Stimulated activated CD4-positive, alpha-beta T cell treated with anti-CD3 and anti-CD28 coated beads, Interleukin-4, amount 100 ng/mL, for 48 hours (primary cell): ENCODE measurements around the gene MEOX2.

Source experiments
- DNase-seq, 2 donors: peaks; one replicate each; pipeline ENCODE4 v3.0.0-alpha.2; 2020; ENCODE audit warnings: low read depth in 2 of 2

MEOX2 gene

GRCh38 chr7:15610503-15610902 lies 76.0 kb downstream of the MEOX2 start:
- DNase-seq, result no peak

- no peak for DNase-seq
Measured at GRCh38 chr7:15609287-15609686, 77.2 kb downstream of the MEOX2 start.

DNA sequence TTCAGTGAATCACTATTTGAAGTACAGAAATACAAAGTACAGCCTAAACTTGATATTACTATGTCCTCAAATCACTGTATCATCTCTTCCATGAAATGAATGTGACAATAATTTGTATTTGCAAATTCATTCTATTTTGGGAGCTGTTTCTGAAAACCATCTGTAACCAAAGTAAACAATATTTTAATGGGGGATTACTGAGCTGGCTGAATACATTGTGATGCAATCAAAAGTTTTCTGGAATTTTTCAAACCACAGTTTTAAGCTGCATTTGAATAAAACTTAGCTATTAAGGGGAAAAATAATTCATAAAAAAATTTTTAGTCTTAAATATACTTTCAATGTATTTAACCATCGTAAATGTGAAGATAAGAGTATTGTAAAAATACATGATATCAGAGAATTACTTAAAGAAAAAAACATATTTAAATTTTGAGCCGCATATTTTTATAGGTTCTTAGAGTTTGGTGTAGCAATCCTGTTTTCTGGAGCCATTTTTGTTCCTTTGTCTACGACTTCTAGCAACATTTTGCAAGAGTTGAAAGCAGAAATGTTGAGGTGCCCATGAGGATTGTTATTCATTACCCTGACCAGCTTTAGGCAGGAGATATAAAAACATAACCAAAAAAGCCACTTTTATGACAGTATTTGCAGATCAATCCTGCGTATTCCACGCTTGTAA lies 78.8 kb downstream of the MEOX2 start:
- DNase-seq, result no peak

GRCh38 chr7:15606561-15606960 lies 79.9 kb downstream of the MEOX2 start:
- DNase-seq, result no peak

DNA sequence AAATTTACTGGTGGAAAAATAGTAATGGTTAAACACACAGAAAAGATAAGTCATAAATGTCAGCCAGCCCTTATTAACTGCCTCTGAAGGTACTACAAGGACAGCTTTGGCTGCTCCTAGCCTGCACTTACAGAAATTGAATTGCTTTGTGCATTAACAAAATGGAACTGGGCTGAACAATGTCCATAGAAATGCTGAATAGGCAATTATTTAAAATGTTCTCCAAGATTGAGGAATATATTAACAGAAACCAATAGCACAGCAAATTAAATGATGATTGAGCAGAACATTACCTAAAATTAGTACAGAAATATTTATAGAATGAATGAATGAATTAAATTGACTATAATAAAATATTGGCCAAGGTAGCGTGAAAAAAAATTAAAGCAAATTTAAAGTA lies 82.3 kb downstream of the MEOX2 start:
- no peak for DNase-seq

GRCh38 chr7:15603124-15603523 lies 83.4 kb downstream of the MEOX2 start:
- no peak for DNase-seq

GRCh38 chr7:15602236-15602635 lies 84.2 kb downstream of the MEOX2 start:
- no peak for DNase-seq

DNA sequence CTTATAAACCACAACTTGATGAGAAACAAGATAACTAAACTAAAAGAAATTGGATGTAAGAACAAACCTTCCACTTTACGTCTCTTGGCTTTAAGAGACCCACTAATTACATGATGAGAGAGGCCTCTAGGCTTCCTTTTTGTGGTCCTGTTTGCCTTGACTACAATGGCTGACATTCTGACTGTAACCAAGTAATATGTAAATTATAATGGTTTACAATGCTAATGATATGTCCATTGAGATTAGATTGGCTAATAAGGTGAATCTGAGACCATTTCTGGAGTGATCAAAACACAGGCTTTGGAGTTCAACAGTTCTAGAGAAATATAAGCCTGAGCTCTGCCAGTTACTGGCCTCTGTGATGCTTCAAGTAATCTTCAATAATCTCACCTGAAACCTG lies 85.3 kb downstream of the MEOX2 start:
- DNase-seq, result no peak

- DNase-seq, result no peak
Measured at GRCh38 chr7:15600298-15600697, 86.2 kb downstream of the MEOX2 start.

DNA sequence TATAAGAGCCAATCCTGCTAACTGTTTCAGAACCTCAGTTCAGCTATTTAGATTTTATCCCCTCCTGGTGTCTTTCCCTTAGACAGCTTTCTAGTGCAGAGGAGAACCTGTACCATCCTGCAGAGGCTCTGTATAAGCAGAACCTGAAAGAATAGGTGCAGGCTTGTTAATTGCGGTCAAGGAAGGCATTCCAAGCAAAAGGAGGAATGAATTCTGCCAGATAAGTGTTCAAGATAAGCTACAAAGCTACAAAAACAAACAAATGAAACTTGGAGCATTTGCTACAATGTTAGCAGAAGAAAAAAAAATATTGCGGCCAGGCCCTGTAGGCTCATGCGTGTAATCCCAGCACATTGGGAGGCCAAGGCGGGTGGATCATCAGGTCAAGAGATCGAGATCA lies 92.0 kb downstream of the MEOX2 start:
- no peak for DNase-seq

DNA sequence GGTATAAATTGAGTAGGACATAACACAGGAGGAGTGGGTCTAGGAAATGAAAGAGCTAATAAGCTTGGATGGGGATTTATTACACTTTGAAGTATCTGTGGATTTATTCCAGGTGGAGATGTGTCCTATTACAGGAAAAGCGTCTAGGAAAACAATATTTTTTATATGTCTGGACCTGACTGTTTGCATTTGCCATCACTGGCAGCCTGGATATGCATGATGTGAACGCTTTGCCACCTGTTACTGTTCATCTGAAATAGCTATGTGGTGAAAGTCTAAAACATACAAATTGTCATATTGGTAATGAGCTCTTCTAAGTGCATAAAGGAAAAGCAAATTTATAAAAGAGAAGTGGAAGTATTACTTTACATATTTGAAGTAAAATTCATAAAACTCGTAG lies 93.1 kb downstream of the MEOX2 start:
- no peak for DNase-seq

DNA sequence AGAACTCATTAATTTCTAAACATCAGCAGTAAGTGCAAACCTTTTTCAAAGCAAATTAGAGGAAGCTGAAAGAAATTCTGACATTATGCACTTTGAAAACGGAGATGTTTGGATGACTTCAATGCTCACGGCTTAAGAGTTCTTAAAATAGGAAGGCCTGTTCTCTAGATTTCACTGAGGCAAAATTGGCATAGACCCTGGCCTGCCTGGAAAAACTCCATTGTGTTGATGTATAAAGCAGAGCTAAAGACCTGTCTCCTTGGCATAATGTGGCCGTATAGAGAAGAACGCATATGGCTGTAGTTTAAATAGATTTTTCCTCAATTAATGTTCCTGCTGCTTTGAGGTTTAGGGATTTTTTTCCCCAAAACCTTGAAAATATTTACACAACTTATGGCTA lies 100.2 kb downstream of the MEOX2 start:
- DNase-seq, result no peak

DNA sequence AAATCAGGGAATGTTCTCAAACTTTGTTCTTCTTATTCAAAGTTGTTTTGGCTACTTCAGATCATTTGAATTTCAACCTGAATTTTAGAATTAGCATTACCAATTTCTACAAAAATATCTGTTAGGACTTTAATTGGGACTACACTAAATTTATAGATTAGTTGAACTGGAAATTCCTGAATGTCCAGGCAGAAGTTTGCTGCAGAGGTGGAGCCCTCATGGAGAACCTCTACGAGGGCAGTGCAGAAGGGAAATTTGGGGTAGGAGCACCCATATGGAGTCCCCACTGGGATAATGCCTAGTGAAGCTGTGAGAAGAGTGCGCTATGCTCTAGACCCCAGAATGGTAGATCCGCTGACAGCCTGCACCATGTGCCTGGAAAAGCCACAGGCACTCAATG lies 101.9 kb downstream of the MEOX2 start:
- DNase-seq, result no peak

DNA sequence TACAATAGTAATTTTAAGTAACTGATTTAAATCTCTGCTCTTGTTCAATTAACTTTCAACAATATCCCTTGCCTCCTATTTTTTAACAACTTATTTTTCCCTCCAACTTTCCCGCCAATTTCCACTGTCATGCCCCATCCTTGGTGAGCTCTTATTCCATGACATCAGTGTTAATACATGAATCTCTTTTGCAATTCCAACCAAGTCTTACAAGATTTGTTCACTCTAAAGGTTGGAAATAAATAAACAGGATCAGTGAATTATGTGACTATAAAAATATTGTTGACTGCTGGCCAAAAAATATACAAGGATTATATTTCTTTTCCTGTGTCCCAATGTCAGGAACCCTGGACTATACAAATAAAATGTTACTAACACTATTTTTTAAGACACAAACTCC lies 103.7 kb downstream of the MEOX2 start:
- DNase-seq, result no peak

DNA sequence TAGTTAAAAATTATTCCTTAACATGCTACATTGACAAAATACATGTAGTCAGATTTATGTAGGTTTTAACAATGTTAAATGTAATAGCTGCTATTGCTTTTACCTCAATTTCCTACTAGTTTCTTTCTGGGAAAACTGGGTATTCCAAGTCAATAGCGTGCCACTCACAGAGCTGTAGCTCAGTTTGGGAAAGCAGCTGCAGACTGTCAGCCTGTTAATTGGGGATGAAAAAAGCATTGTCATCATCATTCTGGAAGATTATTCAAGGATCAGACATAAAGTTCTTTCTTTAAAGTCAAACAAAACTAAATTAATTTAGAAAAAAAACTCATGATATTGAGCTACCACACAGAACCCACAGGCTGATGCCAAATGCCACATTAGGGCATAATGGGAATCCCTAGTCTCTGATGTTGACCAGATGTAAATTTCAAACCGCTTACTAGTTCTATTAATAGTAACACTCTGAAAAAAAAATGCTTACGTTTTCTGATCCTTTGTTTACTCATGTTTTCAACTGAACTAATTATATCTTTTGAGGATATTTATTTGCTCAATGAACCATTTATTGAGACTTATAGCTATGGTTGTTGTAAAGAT lies 105.0 kb downstream of the MEOX2 start:
- no peak for DNase-seq

- no peak for DNase-seq
Measured at GRCh38 chr7:15580604-15581351, 105.7 kb downstream of the MEOX2 start.

- no peak for DNase-seq
Measured at GRCh38 chr7:15577600-15577999, 108.9 kb downstream of the MEOX2 start.

- no peak for DNase-seq
Measured at GRCh38 chr7:15571301-15571878, 115.1 kb downstream of the MEOX2 start.

DNA sequence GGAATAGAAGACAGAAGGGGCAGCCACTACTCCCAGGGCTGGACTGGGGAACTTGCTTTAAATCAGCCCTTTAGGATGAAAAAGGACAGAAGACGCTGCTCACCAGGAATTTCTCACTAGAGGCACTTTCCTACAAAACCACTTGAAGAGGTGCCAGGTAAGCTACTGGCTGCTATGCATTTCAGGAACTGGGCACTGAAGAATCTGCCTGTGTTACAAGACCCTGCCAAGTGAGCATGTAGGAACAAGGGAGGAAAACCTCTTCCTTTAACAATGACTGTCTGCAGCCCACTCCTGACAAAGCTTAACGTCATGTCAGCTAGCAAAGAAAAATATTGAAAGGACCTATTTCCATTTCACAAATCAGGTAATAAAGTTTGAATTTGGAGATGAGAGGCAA lies 118.8 kb downstream of the MEOX2 start:
- DNase-seq, result no peak

- no peak for DNase-seq
Measured at GRCh38 chr7:15567036-15567435, 119.4 kb downstream of the MEOX2 start.

DNA sequence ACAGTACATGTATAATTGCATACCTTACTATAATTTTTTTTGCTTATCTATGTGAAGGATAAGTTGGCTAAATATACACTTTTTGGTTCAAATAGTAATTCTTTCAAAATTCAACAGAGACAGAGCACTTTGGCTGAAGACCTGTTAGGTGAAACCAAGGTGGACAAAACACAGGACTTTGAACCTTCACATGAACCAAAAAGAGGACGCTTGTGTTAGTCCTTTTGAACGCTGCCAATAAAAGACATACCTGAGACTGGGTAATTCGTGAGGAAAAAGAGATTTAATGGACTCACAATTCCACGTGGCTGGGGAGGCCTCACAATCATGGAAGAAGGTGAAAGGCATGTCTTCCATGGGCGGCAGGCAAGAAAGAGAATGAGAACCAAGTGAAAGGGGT lies 120.0 kb downstream of the MEOX2 start:
- no peak for DNase-seq

GRCh38 chr7:15561835-15562234 lies 124.6 kb downstream of the MEOX2 start, which contains the start of gene AGMO:
AGMO (minus strand) TSS chr7:15562015.
- no peak for DNase-seq
